K562 (cell line): ENCODE results near the gene UBA1. TPM values are rescaled to one million over a fixed set of nuclear protein-coding genes. Genes with fewer than 3 reads are reported as not detected.

Experiments used
- BRD4 ChIP-seq: fragments of 200-600 bp; sonication (generic); IDR thresholded peaks from 2 replicates; pipeline ENCODE4 v1.6.1; 2017; ENCODE audit warnings: inconsistent platforms
- BRD9 ChIP-seq: fragments of 450-650 bp; IDR thresholded peaks from 2 replicates; pipeline ENCODE4 v1.6.1; 2018; ENCODE audit warnings: low read depth; ENCODE audit not compliant: partially characterized antibody
- CBX3 ChIP-seq, 2 experiments: IDR thresholded peaks; 1 replicate in 1 of 2; 2 replicates in 1 of 2; pipeline ENCODE4 v1.6.1; 2012; ENCODE audit warnings: inconsistent platforms in 2 of 2, low read length in 2 of 2, borderline replicate concordance in 1 of 2, control low read depth in 1 of 2
- CGGBP1 ChIP-seq: fragments of 250-450 bp; sonication (Bioruptor Pico); IDR thresholded peaks from 2 replicates; pipeline ENCODE4 v1.9.0; 2021; ENCODE audit warnings: mild to moderate bottlenecking
- ELK3 ChIP-seq: fragments of 450-650 bp; formaldehyde crosslinking; IDR thresholded peaks from 2 replicates; pipeline ENCODE4 v1.4.0; 2020; ENCODE audit warnings: mild to moderate bottlenecking
- ILK ChIP-seq: fragments of 450-650 bp; IDR thresholded peaks from 2 replicates; pipeline ENCODE4 v1.6.1; 2016; ENCODE audit warnings: missing genetic modification characterization, low read depth, mild to moderate bottlenecking, missing compliant biosample characterization, moderate library complexity, borderline replicate concordance
- PHB ChIP-seq: fragments of 250-450 bp; sonication (Bioruptor Pico); IDR thresholded peaks from 2 replicates; pipeline ENCODE4 v1.5.0; 2021
- POLR2G ChIP-seq: fragments of 200-400 bp; formaldehyde crosslinking; IDR thresholded peaks from 2 replicates; pipeline ENCODE4 v1.6.1; 2017; ENCODE audit warnings: low read depth, mild to moderate bottlenecking, antibody characterized with exemption, low read length, moderate library complexity
- STAG1 ChIP-seq: sonication (generic); formaldehyde crosslinking; IDR thresholded peaks from 2 replicates; pipeline ENCODE4 v1.5.0; 2020; ENCODE audit warnings: missing genetic modification reagents, borderline replicate concordance
- TEAD1 ChIP-seq, 2 experiments: fragments of 450-650 bp in 1 of 2; sonication (generic) in 1 of 2; formaldehyde crosslinking; IDR thresholded peaks; 2 replicates each; pipeline versions ENCODE4 v1.4.0 to v1.8.0; 2020 to 2022; ENCODE audit warnings: mild to moderate bottlenecking in 2 of 2, missing genetic modification reagents in 1 of 2
- ZNF124 ChIP-seq: sonication (generic); formaldehyde crosslinking; IDR thresholded peaks from 2 replicates; pipeline ENCODE4 v1.8.1; 2022; ENCODE audit warnings: missing genetic modification reagents
- polyA plus RNA-seq, 8 experiments: library from polyadenylated mRNA; depleted of rRNA in 4 of 8; stranded (reverse) in 5 of 8; unstranded in 3 of 8; fragments of >200 nt; fragmentation: Nextera tagmentation in 2 of 8; fragmentation: Illumina TruSeq in 1 of 8; extraction: Ambion mirVana in 2 of 8; extraction: Trizol in 1 of 8; gene quantifications; 2 replicates each; pipeline versions ENCODE4 v1.2.1 to v1.2.3, GENCODE V29; 2011 to 2014; ENCODE audit warnings: inconsistent platforms in 1 of 8, missing spikeins in 1 of 8
- total RNA-seq, 7 experiments: library from RNA; depleted of rRNA in 6 of 7; stranded (reverse); fragments of >200 nt in 6 of 7; fragmentation: Illumina TruSeq in 2 of 7; extraction: Trizol in 2 of 7; gene quantifications; 2 replicates each; pipeline versions ENCODE4 v1.2.1 to v1.2.3, GENCODE V29; 2011 to 2021; ENCODE audit warnings: low replicate concordance in 1 of 7
- TF ChIP-seq, protein P1 (sequence below), 2 experiments: fragments of 450-650 bp; formaldehyde crosslinking in 1 of 2; IDR thresholded peaks; 2 replicates each; pipeline versions ENCODE4 v1.4.0 to v1.6.1; 2014 to 2020; ENCODE audit warnings: mild to moderate bottlenecking in 2 of 2, borderline replicate concordance in 1 of 2, low read depth in 1 of 2
- TF ChIP-seq, protein P2 (sequence below), 2 experiments: fragments of 450-650 bp; IDR thresholded peaks; 2 replicates each; pipeline ENCODE4 v1.6.1; 2018; ENCODE audit warnings: mild to moderate bottlenecking in 2 of 2, low read depth in 1 of 2; ENCODE audit not compliant: partially characterized antibody in 2 of 2

UBA1 gene
- total and polyA plus RNA-seq, 9 of the 15 experiments (the other 6 are each of a cell fraction or from before 2014, with no cell fraction given): 32.0 to 174 (median 93.6) TPM

DNA sequence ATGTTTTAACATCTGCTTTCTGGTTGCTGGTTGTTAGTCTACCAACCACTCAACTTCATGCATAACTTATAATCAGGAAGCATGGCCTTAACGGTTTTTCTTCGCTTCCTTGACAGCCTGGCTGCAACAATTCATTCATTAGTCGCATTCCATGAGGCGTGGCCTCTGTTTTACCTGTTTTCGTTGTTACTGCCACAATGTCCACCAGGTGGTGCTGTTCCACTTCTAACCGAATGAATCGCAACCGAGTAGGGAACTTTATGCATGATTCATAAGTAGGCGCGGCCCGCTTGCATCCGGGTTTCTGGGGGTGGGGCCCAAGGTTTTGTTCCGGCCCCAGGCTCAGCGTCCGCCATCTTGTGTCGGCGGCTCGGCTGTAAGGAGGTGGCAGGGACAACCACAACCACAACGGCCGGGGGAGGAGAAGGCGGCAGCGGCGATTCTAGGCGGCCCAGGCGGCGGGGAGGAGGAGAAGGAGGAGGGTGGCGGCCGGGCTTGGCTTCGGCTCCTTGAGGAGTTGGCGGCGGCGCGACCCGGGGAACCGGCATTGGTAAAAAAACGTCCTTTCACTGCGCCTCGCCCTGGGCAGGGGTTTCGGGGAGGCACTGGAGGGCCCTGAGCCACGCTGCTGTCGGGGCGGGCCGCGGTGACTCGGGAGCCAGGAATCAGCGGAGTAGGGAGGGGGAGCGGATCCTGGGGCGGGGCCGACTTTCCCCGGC is at the start of gene UBA1 (continued):
- no peak for TF ChIP-seq ELK3 (CRISPR knock-in tag)
- TF ChIP-seq PHB: no peak
- no peak for TF ChIP-seq CBX3 (IDR thresholded peaks at IDR 0.05; ENCODE audit: borderline replicate concordance in 1 of 2, low read length in 2 of 2)
- no peak; the same call in 1 of the 2 replicates for TF ChIP-seq BRD4
- TF ChIP-seq TEAD1 (CRISPR knock-in tag; IDR thresholded peaks at IDR 0.05): peak in 1 of 2 experiments; percentile 94; a peak in 2 of 4 replicates
- TF ChIP-seq ILK (tag): no peak
- no peak for TF ChIP-seq ZNF124 (CRISPR knock-in tag)
- peak; percentile 61; the same call in 1 of the 2 replicates for TF ChIP-seq STAG1 (CRISPR knock-in tag)
- TF ChIP-seq POLR2G: peak; percentile 97
- no peak for TF ChIP-seq BRD9
- no peak for TF ChIP-seq CGGBP1 (CRISPR knock-in tag)
- TF ChIP-seq, protein P1, sequence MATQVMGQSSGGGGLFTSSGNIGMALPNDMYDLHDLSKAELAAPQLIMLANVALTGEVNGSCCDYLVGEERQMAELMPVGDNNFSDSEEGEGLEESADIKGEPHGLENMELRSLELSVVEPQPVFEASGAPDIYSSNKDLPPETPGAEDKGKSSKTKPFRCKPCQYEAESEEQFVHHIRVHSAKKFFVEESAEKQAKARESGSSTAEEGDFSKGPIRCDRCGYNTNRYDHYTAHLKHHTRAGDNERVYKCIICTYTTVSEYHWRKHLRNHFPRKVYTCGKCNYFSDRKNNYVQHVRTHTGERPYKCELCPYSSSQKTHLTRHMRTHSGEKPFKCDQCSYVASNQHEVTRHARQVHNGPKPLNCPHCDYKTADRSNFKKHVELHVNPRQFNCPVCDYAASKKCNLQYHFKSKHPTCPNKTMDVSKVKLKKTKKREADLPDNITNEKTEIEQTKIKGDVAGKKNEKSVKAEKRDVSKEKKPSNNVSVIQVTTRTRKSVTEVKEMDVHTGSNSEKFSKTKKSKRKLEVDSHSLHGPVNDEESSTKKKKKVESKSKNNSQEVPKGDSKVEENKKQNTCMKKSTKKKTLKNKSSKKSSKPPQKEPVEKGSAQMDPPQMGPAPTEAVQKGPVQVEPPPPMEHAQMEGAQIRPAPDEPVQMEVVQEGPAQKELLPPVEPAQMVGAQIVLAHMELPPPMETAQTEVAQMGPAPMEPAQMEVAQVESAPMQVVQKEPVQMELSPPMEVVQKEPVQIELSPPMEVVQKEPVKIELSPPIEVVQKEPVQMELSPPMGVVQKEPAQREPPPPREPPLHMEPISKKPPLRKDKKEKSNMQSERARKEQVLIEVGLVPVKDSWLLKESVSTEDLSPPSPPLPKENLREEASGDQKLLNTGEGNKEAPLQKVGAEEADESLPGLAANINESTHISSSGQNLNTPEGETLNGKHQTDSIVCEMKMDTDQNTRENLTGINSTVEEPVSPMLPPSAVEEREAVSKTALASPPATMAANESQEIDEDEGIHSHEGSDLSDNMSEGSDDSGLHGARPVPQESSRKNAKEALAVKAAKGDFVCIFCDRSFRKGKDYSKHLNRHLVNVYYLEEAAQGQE (IDR thresholded peaks at IDR 0.05; ENCODE audit: borderline replicate concordance): peak; percentile 88
- TF ChIP-seq, protein P1 (CRISPR knock-in tag; IDR thresholded peaks at IDR 0.05; ENCODE audit: low read depth): 0 out of 2 replicates have a peak, but pooled peaks have one; percentile 65
- TF ChIP-seq, protein P2, sequence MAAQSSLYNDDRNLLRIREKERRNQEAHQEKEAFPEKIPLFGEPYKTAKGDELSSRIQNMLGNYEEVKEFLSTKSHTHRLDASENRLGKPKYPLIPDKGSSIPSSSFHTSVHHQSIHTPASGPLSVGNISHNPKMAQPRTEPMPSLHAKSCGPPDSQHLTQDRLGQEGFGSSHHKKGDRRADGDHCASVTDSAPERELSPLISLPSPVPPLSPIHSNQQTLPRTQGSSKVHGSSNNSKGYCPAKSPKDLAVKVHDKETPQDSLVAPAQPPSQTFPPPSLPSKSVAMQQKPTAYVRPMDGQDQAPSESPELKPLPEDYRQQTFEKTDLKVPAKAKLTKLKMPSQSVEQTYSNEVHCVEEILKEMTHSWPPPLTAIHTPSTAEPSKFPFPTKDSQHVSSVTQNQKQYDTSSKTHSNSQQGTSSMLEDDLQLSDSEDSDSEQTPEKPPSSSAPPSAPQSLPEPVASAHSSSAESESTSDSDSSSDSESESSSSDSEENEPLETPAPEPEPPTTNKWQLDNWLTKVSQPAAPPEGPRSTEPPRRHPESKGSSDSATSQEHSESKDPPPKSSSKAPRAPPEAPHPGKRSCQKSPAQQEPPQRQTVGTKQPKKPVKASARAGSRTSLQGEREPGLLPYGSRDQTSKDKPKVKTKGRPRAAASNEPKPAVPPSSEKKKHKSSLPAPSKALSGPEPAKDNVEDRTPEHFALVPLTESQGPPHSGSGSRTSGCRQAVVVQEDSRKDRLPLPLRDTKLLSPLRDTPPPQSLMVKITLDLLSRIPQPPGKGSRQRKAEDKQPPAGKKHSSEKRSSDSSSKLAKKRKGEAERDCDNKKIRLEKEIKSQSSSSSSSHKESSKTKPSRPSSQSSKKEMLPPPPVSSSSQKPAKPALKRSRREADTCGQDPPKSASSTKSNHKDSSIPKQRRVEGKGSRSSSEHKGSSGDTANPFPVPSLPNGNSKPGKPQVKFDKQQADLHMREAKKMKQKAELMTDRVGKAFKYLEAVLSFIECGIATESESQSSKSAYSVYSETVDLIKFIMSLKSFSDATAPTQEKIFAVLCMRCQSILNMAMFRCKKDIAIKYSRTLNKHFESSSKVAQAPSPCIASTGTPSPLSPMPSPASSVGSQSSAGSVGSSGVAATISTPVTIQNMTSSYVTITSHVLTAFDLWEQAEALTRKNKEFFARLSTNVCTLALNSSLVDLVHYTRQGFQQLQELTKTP (IDR thresholded peaks at IDR 0.05; ENCODE audit: low read depth in 1 of 2, partially characterized antibody in 2 of 2): no peak
